HepG2 (cell line): ENCODE results near the gene LAMB4. TPM values are rescaled to one million over a fixed set of nuclear protein-coding genes. Genes with fewer than 3 reads are reported as not detected.

Source experiments
- ATAC-seq: fragments of 200-7000 bp; cut with Tn5 transposase; 3 replicates; pipeline ENCODE4 v1.9.1; 2020; ENCODE audit warnings: mild to moderate bottlenecking, moderate library complexity
- BruUV-seq: library from RNA; stranded (reverse); fragments of 400-500 nt; replicated peaks from 2 replicates; lab custom pipeline; 2021; lab: Mats Ljungman, UMichigan
- CTCF ChIA-PET: fragments of 300-600 bp; formaldehyde crosslinking; extraction: SDS; loops from one replicate; lab custom pipeline; 2021; ENCODE audit warnings: low total read pairs, inconsistent platforms, low intra/inter-chr PET ratio; lab: Yijun Ruan, JAX
- POLR2A ChIA-PET: fragments of 350-600 bp; sonication (Branson Sonifier 250); formaldehyde crosslinking; loops from one replicate; lab custom pipeline; 2020; ENCODE audit warnings: antibody characterized with exemption, inconsistent platforms; lab: Yijun Ruan, JAX
- DNase-seq: peaks from one replicate; pipeline ENCODE4 v3.0.0-alpha.2; 2015; ENCODE audit warnings: low spot score
- FAIRE-seq: peaks from 3 replicates; lab custom pipeline; 2011; peaks lifted over from hg19 to GRCh38; lab: Jason Lieb, UNC
- H2AFZ ChIP-seq: one replicate; pipeline ENCODE4 v1.6.1; 2011; ENCODE audit warnings: low read length, inconsistent platforms
- H3K27ac ChIP-seq: fragments of 300-600 bp; 3 replicates; pipeline ENCODE4 v1.8.0; 2011; ENCODE audit warnings: mixed run types, mild to moderate bottlenecking, mixed read lengths, low read length, inconsistent platforms; ENCODE audit not compliant: insufficient read depth; ENCODE audit errors: extremely low read length
- H3K27me3 ChIP-seq, 2 experiments: fragments of 200-600 bp in 1 of 2; 2 replicates in 1 of 2; 3 replicates in 1 of 2; pipeline versions ENCODE4 v1.6.0 to v1.8.0; 2011; ENCODE audit warnings: low read length in 2 of 2, mild to moderate bottlenecking in 2 of 2, moderate library complexity in 2 of 2, inconsistent platforms in 1 of 2; ENCODE audit not compliant: insufficient read depth in 2 of 2, control insufficient read depth in 1 of 2
- H3K36me3 ChIP-seq, 2 experiments: fragments of 200-600 bp in 1 of 2; replicated peaks in 1 of 2; 2 replicates in 1 of 2; 3 replicates in 1 of 2; pipeline versions ENCODE4 v1.5.1 to v1.8.0; 2011; ENCODE audit warnings: low read length in 2 of 2, inconsistent platforms in 1 of 2; ENCODE audit not compliant: insufficient read depth in 2 of 2, control insufficient read depth in 1 of 2
- H3K4me1 ChIP-seq: 2 replicates; pipeline ENCODE4 v1.5.1; 2012; ENCODE audit warnings: low read length, inconsistent platforms; ENCODE audit not compliant: insufficient read depth
- H3K4me2 ChIP-seq: 2 replicates; pipeline ENCODE4 v1.6.0; 2011; ENCODE audit warnings: low read depth, low read length, inconsistent platforms
- H3K4me3 ChIP-seq, 3 experiments: fragments of 200-600 bp in 1 of 3; sonication (generic), shearing (Covaris generic) in 1 of 3; replicated peaks in 1 of 3; 2 replicates each; pipeline ENCODE4 v1.5.1; 2011 to 2016; ENCODE audit warnings: low read length in 3 of 3, inconsistent platforms in 2 of 3, low read depth in 2 of 3, mild to moderate bottlenecking in 2 of 3, control low read depth in 1 of 3, mixed read lengths in 1 of 3; ENCODE audit not compliant: insufficient read depth in 1 of 3
- H3K79me2 ChIP-seq: one replicate; pipeline ENCODE4 v1.6.1; 2011; ENCODE audit warnings: low read length, inconsistent platforms; ENCODE audit not compliant: insufficient read depth
- H3K9ac ChIP-seq: 2 replicates; pipeline ENCODE4 v1.6.0; 2011; ENCODE audit warnings: mild to moderate bottlenecking, low read depth, low read length, inconsistent platforms; ENCODE audit not compliant: insufficient read depth
- H3K9me3 ChIP-seq: 2 replicates; pipeline ENCODE4 v1.5.1; 2012; ENCODE audit warnings: mild to moderate bottlenecking, low read length
- H4K20me1 ChIP-seq: 2 replicates; pipeline ENCODE4 v1.6.0; 2011; ENCODE audit warnings: inconsistent platforms, mild to moderate bottlenecking, low read length, moderate library complexity; ENCODE audit not compliant: insufficient read depth
- ATF4 ChIP-seq, 2 experiments: fragments of 450-650 bp in 1 of 2; sonication (generic) in 1 of 2; formaldehyde crosslinking; IDR thresholded peaks; 2 replicates each; pipeline versions ENCODE4 v1.5.0 to v1.8.0; 2020 to 2022; ENCODE audit warnings: mild to moderate bottlenecking in 1 of 2, missing genetic modification reagents in 1 of 2
- CSRNP2 ChIP-seq: sonication (generic); formaldehyde crosslinking; conservative IDR thresholded peaks from 2 replicates; pipeline ENCODE4 v1.8.0; 2022; ENCODE audit warnings: low read depth, missing genetic modification reagents
- HMGA1 ChIP-seq: sonication (generic); formaldehyde crosslinking; conservative IDR thresholded peaks from 2 replicates; pipeline ENCODE4 v1.4.0; 2020; ENCODE audit warnings: missing genetic modification reagents
- JARID2 ChIP-seq: sonication (generic); formaldehyde crosslinking; IDR thresholded peaks from 2 replicates; pipeline ENCODE4 v1.8.1; 2023; ENCODE audit warnings: missing genetic modification reagents, inconsistent platforms; ENCODE audit not compliant: insufficient replicate concordance
- LCORL ChIP-seq, 2 experiments: fragments of 450-650 bp in 1 of 2; sonication (generic) in 1 of 2; formaldehyde crosslinking in 1 of 2; IDR thresholded peaks; 2 replicates each; pipeline versions ENCODE4 v1.5.0 to v1.6.1; 2017 to 2020; ENCODE audit warnings: antibody characterized with exemption in 1 of 2, missing genetic modification reagents in 1 of 2
- POGZ ChIP-seq: sonication (generic); formaldehyde crosslinking; IDR thresholded peaks from 2 replicates; pipeline ENCODE4 v1.4.0; 2020; ENCODE audit warnings: mild to moderate bottlenecking, missing genetic modification reagents
- SMARCC2 ChIP-seq: fragments of 450-650 bp; IDR thresholded peaks from 2 replicates; pipeline ENCODE4 v1.6.1; 2017; ENCODE audit warnings: antibody characterized with exemption, mild to moderate bottlenecking
- SMC3 ChIP-seq: IDR thresholded peaks from 2 replicates; pipeline ENCODE4 v1.6.1; 2011; ENCODE audit warnings: low read length, improper control_type of control experiment
- SSRP1 ChIP-seq: IDR thresholded peaks from 2 replicates; pipeline ENCODE4 v1.6.1; 2016; ENCODE audit warnings: control low read depth
- TRIM22 ChIP-seq: fragments of 450-650 bp; IDR thresholded peaks from 2 replicates; pipeline ENCODE4 v1.6.1; 2017
- XBP1 ChIP-seq: sonication (generic); formaldehyde crosslinking; IDR thresholded peaks from 2 replicates; pipeline ENCODE4 v1.5.0; 2020; ENCODE audit warnings: missing genetic modification reagents
- ZNF136 ChIP-seq: sonication (generic); formaldehyde crosslinking; IDR thresholded peaks from 2 replicates; pipeline ENCODE4 v1.8.1; 2022; ENCODE audit warnings: low read depth, mild to moderate bottlenecking, moderate library complexity, missing genetic modification reagents
- ZNF44 ChIP-seq: sonication (generic); formaldehyde crosslinking; IDR thresholded peaks from 2 replicates; pipeline ENCODE4 v1.5.1; 2020; ENCODE audit warnings: mild to moderate bottlenecking, missing genetic modification reagents
- ZNF572 ChIP-seq: sonication (generic); formaldehyde crosslinking; IDR thresholded peaks from 2 replicates; pipeline ENCODE4 v1.5.1; 2020; ENCODE audit warnings: mild to moderate bottlenecking, missing genetic modification reagents
- ZNF574 ChIP-seq: sonication (generic); formaldehyde crosslinking; IDR thresholded peaks from 2 replicates; pipeline ENCODE4 v1.4.0; 2020; ENCODE audit warnings: missing genetic modification reagents
- ZNF891 ChIP-seq: sonication (generic); formaldehyde crosslinking; IDR thresholded peaks from 2 replicates; pipeline ENCODE4 v1.5.0; 2020; ENCODE audit warnings: mild to moderate bottlenecking, missing genetic modification reagents
- WGBS: methylation state at CpG from one replicate; pipeline ENCODE4 v1.1.6; 2017; ENCODE audit warnings: low lambda C conversion rate; 5-methylcytosine and 5-hydroxymethylcytosine counted together
- in situ Hi-C: cut with HindIII; loops from 2 replicates; pipeline ENCODE4 v1.10.0; 2017; ENCODE audit warnings: low pct_unique_long_range_greater_than_20kb; ENCODE audit not compliant: extremely low pct_ligation_motif_present
- intact Hi-C: fragments of 100-400 bp; cut with micrococcal nuclease; formaldehyde crosslinking; loops from one replicate; pipeline ENCODE4 v1.10.0; 2022; ENCODE audit not compliant: unreplicated experiment
- polyA plus RNA-seq, 8 experiments: library from polyadenylated mRNA; depleted of rRNA in 3 of 8; stranded (reverse) in 7 of 8; unstranded in 1 of 8; fragments of >200 nt; fragmentation: Illumina TruSeq in 4 of 8; extraction: Trizol in 4 of 8; gene quantifications; 2 replicates each; pipeline versions ENCODE4 v1.2.1 to v1.2.3, GENCODE V29; 2011 to 2016; ENCODE audit warnings: low read depth in 4 of 8, missing spikeins in 1 of 8, mixed read lengths in 1 of 8; ENCODE audit not compliant: insufficient read depth in 1 of 8
- total RNA-seq, 5 experiments: library from RNA; depleted of rRNA; stranded (reverse); fragments of >200 nt; fragmentation: Illumina TruSeq; extraction: Trizol; gene quantifications; 2 replicates each; pipeline ENCODE4 v1.2.3, GENCODE V29; 2016; ENCODE audit warnings: low read depth in 1 of 5

LAMB4 gene
- total and polyA plus RNA-seq, 2 of the 13 experiments (the other 11 are each of a cell fraction or from before 2014, with no cell fraction given), result 0.05 TPM; not detected in 1

GRCh38 chr7:108016841-108017775 is 113.1 kb downstream of the LAMB4 start:
- Histone ChIP-seq H3K9ac (no peak overlapping the region), H3K4me2 (no peak overlapping the region)
- DNase-seq, result peak; percentile 55
- no peak for TF ChIP-seq JARID2
- no peak for TF ChIP-seq ZNF891
- no peak for TF ChIP-seq TRIM22
- TF ChIP-seq SSRP1, result no peak
- 0 out of 4 replicates have a peak, but pooled peaks of 1 of the 2 experiments have one; percentile 31 for TF ChIP-seq ATF4 (CRISPR knock-in tag; IDR thresholded peaks at IDR 0.05)
- TF ChIP-seq POGZ (CRISPR knock-in tag), result 0 out of 2 replicates have a peak, but pooled peaks have one; percentile 23
- TF ChIP-seq XBP1 (CRISPR knock-in tag), result no peak
- TF ChIP-seq ZNF572 (CRISPR knock-in tag), result no peak
- TF ChIP-seq ZNF136 (CRISPR knock-in tag), result no peak
- TF ChIP-seq ZNF574 (CRISPR knock-in tag), result no peak
- TF ChIP-seq LCORL (IDR thresholded peaks at IDR 0.05), result no peak
- no peak for TF ChIP-seq LCORL (CRISPR knock-in tag; IDR thresholded peaks at IDR 0.05)
- no peak for TF ChIP-seq SMARCC2
- TF ChIP-seq CSRNP2 (CRISPR knock-in tag), result no peak
- TF ChIP-seq HMGA1, result no peak
- peak; percentile 63; the same call in 1 of the 2 replicates for TF ChIP-seq SMC3
- TF ChIP-seq ZNF44 (CRISPR knock-in tag), result no peak

More at GRCh38 chr7:108016841-108017775, 113.1 kb downstream of the LAMB4 start:
- BruUV-seq, result no TSS peak
- Histone ChIP-seq H4K20me1 (no peaks in the 10 kb centered on the region), H3K36me3 (no peaks in the 10 kb centered on the region), H3K27me3 (peaks cover 0 to 7% of the 10 kb centered on the region in 2 experiments; a peak in 3 of 5 replicates), H3K79me2 (no peaks in the 10 kb centered on the region), H2AFZ (no peak overlapping the region), H3K9me3 (no peaks in the 10 kb centered on the region), H3K4me1 (peaks cover 68% of the 10 kb centered on the region), H3K4me3 (no peak overlapping the region), H3K27ac (no peak overlapping the region)
- CTCF ChIA-PET, result no interaction called here
- POLR2A ChIA-PET, result interaction anchor here (0.8 to 4.1 kb wide), 3 partner anchors 13 to 50 kb away, joined by 3 to 49 read pairs (median 5); partner anchors contain the start of gene LAMB1
- ATAC-seq (peak; percentile 72), FAIRE-seq (peak; percentile 77)
- in situ Hi-C loops, result no loop called here
- intact Hi-C loops, result loop anchor here (1.0 to 10.0 kb wide), 3 partner anchors 78 to 272 kb away; partner anchors contain the start of genes CBLL1 and DLD
- WGBS, result 37% methylated on average over 2 of the region's 2 CpGs
